Fibroblast of lung (primary cell): ENCODE measurements around the gene DEFB118. TPM values are rescaled to one million over a fixed set of nuclear protein-coding genes. Genes with fewer than 3 reads are reported as not detected.

Experiments used
- DNase-seq, 2 donors: peaks; one replicate each; pipeline versions ENCODE4 v3.0.0 to v3.0.0-alpha.2; 2010; ENCODE audit warnings: low read depth in 2 of 2
- H2AFZ ChIP-seq: 2 replicates; pipeline ENCODE4 v1.5.1; 2012; ENCODE audit warnings: low read length, control low read depth, inconsistent platforms
- H3K27ac ChIP-seq: 2 replicates; pipeline ENCODE4 v1.5.1; 2011; ENCODE audit warnings: low read length, control low read depth; ENCODE audit not compliant: insufficient read depth
- H3K27me3 ChIP-seq: 2 replicates; pipeline ENCODE4 v1.5.1; 2011; ENCODE audit warnings: mild to moderate bottlenecking, low read length; ENCODE audit not compliant: control insufficient read depth, insufficient read depth
- H3K36me3 ChIP-seq: 2 replicates; pipeline ENCODE4 v1.5.1; 2011; ENCODE audit warnings: low read length; ENCODE audit not compliant: control insufficient read depth, insufficient read depth
- H3K4me1 ChIP-seq: 2 replicates; pipeline ENCODE4 v1.5.1; 2011; ENCODE audit warnings: low read length; ENCODE audit not compliant: control insufficient read depth, insufficient read depth; ENCODE audit errors: extremely low read depth
- H3K4me2 ChIP-seq: 2 replicates; pipeline ENCODE4 v1.5.1; 2011; ENCODE audit warnings: low read length, control low read depth; ENCODE audit not compliant: insufficient read depth; ENCODE audit errors: extremely low read depth
- H3K4me3 ChIP-seq, 4 experiments: fragments of 200-600 bp in 1 of 4; sonication (generic) in 1 of 4; replicated peaks in 1 of 4; 2 replicates each; pipeline ENCODE4 v1.5.1; 2011 to 2016; ENCODE audit warnings: low read length in 4 of 4, low read depth in 3 of 4, mild to moderate bottlenecking in 3 of 4, control low read depth in 2 of 4, inconsistent platforms in 1 of 4, mixed read lengths in 1 of 4; ENCODE audit not compliant: insufficient read depth in 1 of 4; ENCODE audit errors: control extremely low read depth in 1 of 4
- H3K79me2 ChIP-seq: 2 replicates; pipeline ENCODE4 v1.5.1; 2012; ENCODE audit warnings: mild to moderate bottlenecking, low read length, inconsistent platforms; ENCODE audit not compliant: control insufficient read depth, insufficient read depth
- H3K9ac ChIP-seq: 2 replicates; pipeline ENCODE4 v1.5.1; 2011; ENCODE audit warnings: mild to moderate bottlenecking, low read length, control low read depth; ENCODE audit not compliant: insufficient read depth
- H3K9me3 ChIP-seq: 2 replicates; pipeline ENCODE4 v1.5.1; 2012; ENCODE audit warnings: low read depth, low read length; ENCODE audit not compliant: control insufficient read depth, insufficient read depth
- H4K20me1 ChIP-seq: 2 replicates; pipeline ENCODE4 v1.5.1; 2011; ENCODE audit warnings: low read length; ENCODE audit not compliant: control insufficient read depth, insufficient read depth; ENCODE audit errors: extremely low read depth
- EZH2 ChIP-seq: IDR thresholded peaks from 2 replicates; pipeline ENCODE4 v1.5.1; 2012; ENCODE audit warnings: low read length, control low read depth, mild to moderate bottlenecking; ENCODE audit errors: missing control alignments
- polyA plus RNA-seq, 2 donors: library from polyadenylated mRNA; depleted of rRNA in 1 of 2; stranded (reverse) in 1 of 2; unstranded in 1 of 2; fragments of >200 nt; gene quantifications; 2 replicates each; pipeline ENCODE4 v1.2.1, GENCODE V29; 2011 to 2012; ENCODE audit warnings: missing spikeins in 1 of 2
- total RNA-seq: library from RNA; depleted of rRNA; stranded (reverse); fragments of >200 nt; gene quantifications from 2 replicates; pipeline ENCODE4 v1.2.1, GENCODE V29; 2014
- TF ChIP-seq, protein P1 (sequence below), 2 donors: IDR thresholded peaks in 1 of 2; conservative IDR thresholded peaks in 1 of 2; 1 replicate in 1 of 2; 2 replicates in 1 of 2; pipeline ENCODE4 v1.5.1; 2011 to 2012; ENCODE audit warnings: low read length in 2 of 2, control low read depth in 1 of 2, inconsistent platforms in 1 of 2, low read depth in 1 of 2, mild to moderate bottlenecking in 1 of 2

The DEFB118 gene
- total and polyA plus RNA-seq, 2 donors (not counting 1 experiment from before 2014, with no cell fraction given) = not detected

DNA sequence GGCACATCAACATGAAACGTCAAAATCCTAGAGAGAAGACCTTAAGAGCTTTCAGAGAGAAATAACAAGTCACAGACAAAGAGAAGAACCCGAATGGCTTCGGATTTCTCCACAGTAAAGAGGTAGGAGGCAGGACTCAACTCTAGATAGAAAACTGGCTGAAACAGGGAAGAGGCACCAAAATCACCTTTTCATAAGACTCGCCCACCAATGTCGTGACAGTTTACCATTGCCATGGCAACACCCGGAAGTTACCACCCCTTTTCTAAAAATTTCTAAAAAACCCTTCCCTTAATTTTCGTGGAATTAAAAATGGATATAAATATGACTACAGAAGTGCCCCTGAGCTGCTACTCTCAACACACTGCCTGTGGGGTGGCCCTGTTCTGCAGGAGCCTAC is 49.9 kb downstream of the DEFB118 start:
- Histone ChIP-seq H3K36me3 (no peaks in the 10 kb centered on the region), H3K4me2 (no peak overlapping the region), H3K4me1 (no peaks in the 10 kb centered on the region), H3K4me3 (no peak overlapping the region), H3K27me3 (no peaks in the 10 kb centered on the region), H4K20me1 (no peaks in the 10 kb centered on the region), H2AFZ (no peak overlapping the region), H3K27ac (no peak overlapping the region), H3K79me2 (no peaks in the 10 kb centered on the region), H3K9ac (no peak overlapping the region), H3K9me3 (no peaks in the 10 kb centered on the region)
- DNase-seq = no peak
- TF ChIP-seq, protein P1, sequence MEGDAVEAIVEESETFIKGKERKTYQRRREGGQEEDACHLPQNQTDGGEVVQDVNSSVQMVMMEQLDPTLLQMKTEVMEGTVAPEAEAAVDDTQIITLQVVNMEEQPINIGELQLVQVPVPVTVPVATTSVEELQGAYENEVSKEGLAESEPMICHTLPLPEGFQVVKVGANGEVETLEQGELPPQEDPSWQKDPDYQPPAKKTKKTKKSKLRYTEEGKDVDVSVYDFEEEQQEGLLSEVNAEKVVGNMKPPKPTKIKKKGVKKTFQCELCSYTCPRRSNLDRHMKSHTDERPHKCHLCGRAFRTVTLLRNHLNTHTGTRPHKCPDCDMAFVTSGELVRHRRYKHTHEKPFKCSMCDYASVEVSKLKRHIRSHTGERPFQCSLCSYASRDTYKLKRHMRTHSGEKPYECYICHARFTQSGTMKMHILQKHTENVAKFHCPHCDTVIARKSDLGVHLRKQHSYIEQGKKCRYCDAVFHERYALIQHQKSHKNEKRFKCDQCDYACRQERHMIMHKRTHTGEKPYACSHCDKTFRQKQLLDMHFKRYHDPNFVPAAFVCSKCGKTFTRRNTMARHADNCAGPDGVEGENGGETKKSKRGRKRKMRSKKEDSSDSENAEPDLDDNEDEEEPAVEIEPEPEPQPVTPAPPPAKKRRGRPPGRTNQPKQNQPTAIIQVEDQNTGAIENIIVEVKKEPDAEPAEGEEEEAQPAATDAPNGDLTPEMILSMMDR (conservative IDR thresholded peaks at IDR 0.05 in 1 of 2, IDR thresholded peaks at IDR 0.05 in 1 of 2; ENCODE audit: low read depth in 1 of 2, low read length in 2 of 2) = no peak
- no peak for TF ChIP-seq EZH2

Other genes starting within 250 kb of the DEFB118 start
- gene DEFB115, start 110.9 kb upstream of the DEFB118 start, total RNA-seq = not detected in 2 replicates
- gene DEFB115, start 110.9 kb upstream of the DEFB118 start, polyA plus RNA-seq = not detected in 2 replicates
- not detected in 2 replicates for gene DEFB116, start 60.0 kb upstream of the DEFB118 start, total RNA-seq
- not detected in 2 replicates for gene DEFB116, start 60.0 kb upstream of the DEFB118 start, polyA plus RNA-seq
- not detected in 2 replicates for gene DEFB119, start 22.0 kb downstream of the DEFB118 start, total RNA-seq
- not detected in 2 replicates for gene DEFB119, start 22.0 kb downstream of the DEFB118 start, polyA plus RNA-seq
- gene DEFB121, start 37.6 kb downstream of the DEFB118 start, total RNA-seq = not detected in 2 replicates
- not detected in 2 replicates for gene DEFB121, start 37.6 kb downstream of the DEFB118 start, polyA plus RNA-seq
- not detected in 2 replicates for gene DEFB123, start 72.0 kb downstream of the DEFB118 start, total RNA-seq
- gene DEFB123, start 72.0 kb downstream of the DEFB118 start, polyA plus RNA-seq = not detected in 2 replicates
- gene DEFB124, start 106.5 kb downstream of the DEFB118 start, total RNA-seq = not detected in 2 replicates
- gene DEFB124, start 106.5 kb downstream of the DEFB118 start, polyA plus RNA-seq = not detected in 2 replicates
- gene REM1, start 106.7 kb downstream of the DEFB118 start, total RNA-seq = not detected in 2 replicates
- not detected in 2 replicates for gene REM1, start 106.7 kb downstream of the DEFB118 start, polyA plus RNA-seq
- gene HM13, start 145.8 kb downstream of the DEFB118 start, total RNA-seq = 41.9 and 52.5 TPM in 2 replicates
- gene HM13, start 145.8 kb downstream of the DEFB118 start, polyA plus RNA-seq = 153 and 157 TPM in 2 replicates
- 27.4 and 31.1 TPM in 2 replicates for gene ID1, start 236.7 kb downstream of the DEFB118 start, total RNA-seq
- 14.5 and 62.4 TPM in 2 replicates for gene ID1, start 236.7 kb downstream of the DEFB118 start, polyA plus RNA-seq